Endothelial cell of hepatic sinusoid (primary cell): ENCODE data around the gene PRKCD.

ENCODE experiments used
- in situ Hi-C: cut with HindIII; loops from 2 replicates; pipeline ENCODE4 v1.10.0; 2017; ENCODE audit warnings: low sequenced_read_pairs

The PRKCD gene

DNA sequence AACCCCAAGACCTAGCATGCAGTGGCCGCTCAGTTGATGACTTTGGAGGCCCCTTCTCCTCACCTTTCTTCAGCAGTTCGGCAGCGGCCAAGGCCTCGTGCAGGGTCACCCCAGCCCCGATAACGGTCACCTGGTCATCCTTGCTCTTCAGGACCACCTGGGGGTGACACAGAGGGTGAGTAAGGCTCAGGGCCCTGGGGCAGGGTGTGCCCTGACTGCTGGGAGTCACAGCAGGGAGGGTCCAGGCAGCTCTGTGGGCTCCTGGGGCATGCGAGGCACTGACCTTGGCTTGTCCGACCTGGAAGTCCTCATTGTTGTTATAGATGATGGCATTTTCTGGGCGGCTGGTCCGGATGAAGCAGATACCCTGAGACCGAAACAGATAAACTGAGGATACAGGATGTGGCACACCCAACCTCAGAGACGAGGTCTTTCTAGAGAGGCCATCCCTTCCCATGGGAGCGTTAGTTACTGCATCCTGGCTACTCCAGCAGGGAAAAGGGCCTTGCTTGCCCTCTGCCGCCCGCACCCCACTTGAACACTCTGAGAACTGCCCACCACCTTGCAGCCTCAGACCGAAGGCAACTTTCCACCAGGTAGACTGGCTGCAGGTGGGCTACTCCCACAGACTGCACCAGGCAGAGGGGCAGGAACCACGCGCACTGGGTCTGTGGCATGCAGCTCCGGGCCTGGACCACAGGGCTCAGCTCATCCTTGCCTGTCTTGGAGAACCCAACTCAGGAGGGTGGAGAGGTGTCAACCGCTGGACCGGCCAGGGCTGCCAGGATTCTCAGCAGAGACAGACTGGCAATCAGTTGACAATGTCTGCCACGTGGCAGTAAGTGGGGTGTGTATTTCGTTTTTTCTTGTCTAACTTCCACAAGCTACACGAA lies 67.2 kb downstream of the PRKCD start:
- in situ Hi-C loops = no loop called here

DNA sequence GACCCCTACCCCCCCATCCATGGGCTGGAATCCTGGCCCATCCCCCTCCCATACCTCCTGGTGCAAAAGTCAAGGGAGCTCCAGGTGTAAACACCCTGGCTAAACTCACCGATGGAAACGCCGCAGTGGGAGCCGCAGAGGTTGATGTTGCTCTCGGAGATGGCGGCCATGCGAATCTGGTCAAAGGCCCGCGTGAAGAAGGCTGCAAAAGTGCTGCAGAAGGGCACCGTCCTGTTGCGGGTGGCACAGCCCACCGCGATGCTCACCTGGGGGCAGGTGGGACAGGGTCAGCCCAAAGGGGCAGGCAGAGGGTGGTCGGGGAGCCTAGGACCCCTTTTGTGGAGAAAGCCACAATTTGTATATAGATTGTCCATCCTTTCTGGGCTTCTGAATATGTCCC lies 68.2 kb downstream of the PRKCD start:
- in situ Hi-C loops = no loop called here

DNA sequence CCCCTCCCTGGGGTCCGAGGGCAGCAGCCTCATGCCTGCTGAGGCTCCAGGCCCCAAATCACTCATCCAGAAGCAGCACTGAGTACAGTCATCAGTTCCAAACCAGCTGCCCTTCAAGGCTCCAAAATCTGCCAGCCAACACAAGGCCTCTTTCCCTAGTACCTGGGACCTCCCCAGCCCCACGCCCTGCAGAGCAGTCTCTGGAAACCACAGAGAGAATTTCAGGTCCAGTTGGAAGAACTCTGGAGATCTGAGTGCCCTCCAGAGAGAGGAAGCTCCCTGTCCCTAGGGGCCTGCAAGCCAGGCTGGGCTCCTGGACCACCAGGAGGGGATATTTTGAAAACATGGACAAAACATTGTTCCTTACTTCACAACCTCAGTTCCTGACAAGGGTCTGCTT lies 68.6 kb downstream of the PRKCD start:
- in situ Hi-C loops = no loop called here

DNA sequence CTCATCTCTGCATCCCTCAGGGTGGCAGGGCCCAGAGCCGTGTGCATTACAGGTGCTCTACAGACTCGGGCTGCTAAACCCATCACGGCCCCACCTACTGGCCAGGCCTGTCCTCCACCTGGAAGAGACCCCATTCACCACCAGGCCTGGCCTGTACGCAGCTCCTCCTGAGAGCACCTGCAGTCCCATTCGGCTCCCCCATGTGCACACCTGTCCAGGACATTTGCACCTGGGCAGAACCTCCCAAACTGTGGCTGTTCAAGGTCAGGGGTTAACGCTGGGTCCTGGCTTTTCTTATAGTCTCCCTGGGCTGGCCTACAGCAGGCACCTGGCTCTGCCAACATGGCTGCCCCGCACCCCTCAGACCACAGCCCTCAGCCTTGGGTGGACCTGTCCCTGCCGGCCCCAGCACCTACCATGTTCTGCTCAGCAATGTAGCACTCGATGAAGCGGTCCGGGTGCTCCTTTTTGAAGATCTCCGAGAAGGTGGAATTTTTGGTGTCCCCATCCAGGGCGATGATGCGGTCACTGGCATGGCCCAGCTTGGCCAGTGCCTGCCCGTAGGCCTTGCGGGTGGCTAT lies 69.1 kb downstream of the PRKCD start:
- in situ Hi-C loops = no loop called here

DNA sequence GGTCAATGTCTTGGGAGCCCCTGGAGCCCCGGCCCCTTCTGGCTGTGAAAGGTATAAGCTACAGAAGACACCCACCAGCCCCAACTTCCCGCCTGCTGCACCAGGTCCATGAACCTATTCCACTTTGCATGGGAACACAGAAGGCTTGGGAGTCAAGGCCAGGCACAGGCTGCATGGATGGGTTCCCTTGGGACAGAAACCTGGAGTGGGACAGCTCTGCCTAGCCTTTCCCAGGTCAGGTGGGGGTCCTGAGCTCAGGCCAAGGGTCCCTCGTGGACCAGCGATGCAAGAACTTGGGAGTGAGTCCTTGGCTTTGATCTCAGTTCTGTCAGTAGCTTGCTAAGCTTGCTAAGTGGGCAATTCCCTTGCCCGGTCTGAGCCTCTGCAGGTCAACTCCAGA lies 69.8 kb downstream of the PRKCD start:
- in situ Hi-C loops = no loop called here

DNA sequence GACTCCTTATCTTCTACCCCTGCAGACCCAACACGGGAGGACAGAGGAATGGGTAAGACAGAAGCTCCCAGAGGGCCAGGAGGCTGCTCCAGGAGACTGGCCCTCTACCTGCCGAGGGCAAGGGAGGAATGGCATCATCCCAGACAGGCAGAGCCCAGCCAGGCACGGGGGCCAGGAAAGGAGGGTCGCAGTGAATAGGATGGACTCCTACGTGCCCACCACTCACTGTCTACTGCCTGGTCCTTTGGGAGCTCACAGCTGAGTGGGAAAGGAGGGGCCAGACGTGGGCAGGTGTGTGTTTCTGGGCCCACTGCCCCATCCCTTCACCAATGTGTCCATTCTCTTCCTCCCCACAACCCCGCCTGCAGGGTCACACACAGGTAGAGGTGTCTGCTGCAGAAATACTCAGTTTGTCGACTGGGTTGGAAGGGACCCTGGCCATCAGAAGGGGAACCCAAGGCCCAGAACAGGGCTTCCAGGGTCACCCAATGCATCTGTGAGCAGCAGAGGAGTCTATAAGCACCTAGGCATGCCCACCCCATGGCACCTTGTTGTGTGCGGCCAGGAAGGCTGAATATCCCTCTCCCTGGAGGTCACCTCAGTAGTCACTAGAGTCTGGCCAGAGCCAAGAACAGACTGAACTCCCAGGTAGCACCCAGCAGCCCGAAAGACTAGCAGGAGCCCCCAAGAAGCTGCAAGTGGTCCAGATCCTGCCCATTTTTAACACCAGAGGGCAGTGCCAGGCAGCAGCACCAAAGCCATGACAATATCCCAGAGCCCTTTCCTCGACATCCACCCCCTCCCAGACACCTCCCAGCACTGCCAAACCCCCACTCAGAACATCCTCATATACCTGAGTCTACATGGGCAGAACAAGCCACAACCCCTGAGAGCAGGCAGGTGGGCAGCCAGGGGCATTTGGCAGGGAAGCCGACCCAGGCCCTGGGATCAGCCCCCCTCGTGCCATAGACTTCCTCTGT lies 70.8 kb downstream of the PRKCD start:
- in situ Hi-C loops = no loop called here

DNA sequence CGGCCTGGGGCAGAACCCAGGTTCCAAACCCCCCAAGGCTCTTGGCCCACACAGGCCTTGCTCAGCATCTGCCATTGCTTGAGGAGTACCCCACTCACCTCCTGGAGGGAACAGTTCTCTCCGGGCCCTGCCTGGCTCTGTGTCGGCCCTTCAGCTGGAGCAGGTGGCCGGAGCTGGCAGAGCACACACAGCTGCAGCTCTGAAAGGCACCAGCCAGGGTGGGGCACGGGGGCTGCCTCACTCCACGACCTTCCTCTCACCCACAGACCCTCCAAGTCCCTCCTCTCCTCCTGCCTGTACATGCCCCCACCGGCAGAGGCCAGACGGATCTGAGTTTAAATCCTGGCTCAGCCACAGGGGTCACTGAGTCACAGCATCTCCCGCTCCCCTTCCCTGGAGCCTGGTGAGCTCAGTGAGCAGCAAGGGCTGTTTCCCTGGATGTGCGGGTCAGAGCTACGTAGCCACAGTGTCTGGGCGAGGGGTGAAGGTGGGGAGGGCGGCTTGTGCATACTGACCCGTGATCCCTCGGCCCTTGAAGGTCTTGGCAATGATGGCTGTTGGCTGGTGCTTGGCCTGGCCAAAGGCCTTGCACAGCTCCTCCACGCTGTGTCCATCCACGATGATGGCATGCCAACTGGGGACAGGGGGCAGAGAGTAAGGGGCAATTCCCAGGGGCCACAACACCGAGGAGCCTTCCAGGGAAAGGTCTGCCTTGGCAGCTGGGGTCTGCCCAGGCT lies 71.8 kb downstream of the PRKCD start:
- in situ Hi-C loops = no loop called here

DNA sequence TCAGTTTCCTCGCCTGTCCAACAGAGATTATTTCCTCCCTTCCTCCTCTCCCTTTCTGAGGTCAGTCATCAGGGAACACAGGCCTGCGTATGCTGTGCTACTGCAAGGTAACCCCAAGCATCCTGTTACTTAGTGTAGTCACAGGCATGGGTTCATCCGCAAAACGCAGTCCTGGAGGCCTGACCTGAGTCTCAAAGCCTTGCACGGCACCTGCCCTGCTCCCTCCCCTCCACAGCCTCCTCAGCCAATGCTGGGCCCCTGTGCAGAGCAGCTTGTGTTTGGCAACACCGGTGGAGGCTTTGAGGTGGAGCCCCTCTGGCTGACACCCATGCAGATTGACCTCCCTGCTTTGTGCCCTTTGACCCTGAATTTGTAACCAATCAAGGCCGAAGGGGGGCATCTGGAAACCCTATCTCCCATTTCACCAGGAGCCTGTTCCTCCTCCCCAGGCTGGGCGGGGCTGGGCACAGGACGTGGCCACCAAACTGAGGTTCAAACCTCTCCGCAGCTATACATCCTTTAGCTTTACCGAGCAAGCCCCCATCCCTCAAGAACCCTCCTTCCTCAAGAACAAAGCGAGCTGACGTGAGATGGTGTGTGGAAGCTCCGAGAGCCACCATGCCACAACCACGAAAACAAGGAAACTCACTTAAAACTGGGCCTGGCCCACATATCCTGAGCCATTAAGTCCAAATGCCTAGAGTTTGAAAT lies 73.3 kb downstream of the PRKCD start:
- in situ Hi-C loops = no loop called here

DNA sequence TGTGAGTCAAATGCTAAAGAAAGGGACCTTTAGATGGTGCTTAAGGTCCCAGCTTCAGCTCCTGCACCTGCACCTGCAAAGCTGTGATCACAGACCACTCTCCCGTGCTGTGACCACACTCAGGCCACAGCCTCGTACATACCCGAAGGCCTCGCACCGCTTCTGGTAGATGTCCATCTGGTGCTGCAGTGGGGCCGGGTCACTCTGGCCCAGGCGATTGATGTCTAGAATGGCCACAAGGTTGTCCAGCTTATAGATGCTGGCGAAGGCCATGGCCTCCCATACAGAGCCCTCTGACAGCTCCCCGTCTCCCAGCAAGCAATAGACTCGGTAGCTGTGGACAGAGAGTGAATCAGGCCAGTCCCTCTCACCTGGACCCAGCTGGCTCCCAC lies 73.8 kb downstream of the PRKCD start:
- in situ Hi-C loops = no loop called here

DNA sequence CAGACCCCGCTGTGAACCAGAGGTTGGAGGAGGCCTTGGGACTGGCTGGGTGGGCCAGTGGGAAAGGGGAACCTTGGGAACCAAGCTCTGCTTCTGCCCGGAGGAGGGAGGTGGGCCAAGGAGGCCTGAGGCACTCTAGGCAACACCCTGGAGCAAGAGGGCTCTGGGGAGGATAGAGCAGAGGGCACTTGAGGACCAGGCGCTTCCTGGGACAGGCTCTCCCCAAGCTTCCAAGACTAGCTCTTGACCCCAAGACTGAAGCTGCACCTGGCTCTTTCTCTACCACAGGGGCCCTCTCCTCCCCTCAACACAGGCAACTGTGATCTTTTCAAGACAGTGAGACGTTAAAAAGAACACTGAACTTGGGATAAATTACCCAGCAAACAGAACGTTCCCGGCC lies 74.5 kb downstream of the PRKCD start:
- in situ Hi-C loops = no loop called here

DNA sequence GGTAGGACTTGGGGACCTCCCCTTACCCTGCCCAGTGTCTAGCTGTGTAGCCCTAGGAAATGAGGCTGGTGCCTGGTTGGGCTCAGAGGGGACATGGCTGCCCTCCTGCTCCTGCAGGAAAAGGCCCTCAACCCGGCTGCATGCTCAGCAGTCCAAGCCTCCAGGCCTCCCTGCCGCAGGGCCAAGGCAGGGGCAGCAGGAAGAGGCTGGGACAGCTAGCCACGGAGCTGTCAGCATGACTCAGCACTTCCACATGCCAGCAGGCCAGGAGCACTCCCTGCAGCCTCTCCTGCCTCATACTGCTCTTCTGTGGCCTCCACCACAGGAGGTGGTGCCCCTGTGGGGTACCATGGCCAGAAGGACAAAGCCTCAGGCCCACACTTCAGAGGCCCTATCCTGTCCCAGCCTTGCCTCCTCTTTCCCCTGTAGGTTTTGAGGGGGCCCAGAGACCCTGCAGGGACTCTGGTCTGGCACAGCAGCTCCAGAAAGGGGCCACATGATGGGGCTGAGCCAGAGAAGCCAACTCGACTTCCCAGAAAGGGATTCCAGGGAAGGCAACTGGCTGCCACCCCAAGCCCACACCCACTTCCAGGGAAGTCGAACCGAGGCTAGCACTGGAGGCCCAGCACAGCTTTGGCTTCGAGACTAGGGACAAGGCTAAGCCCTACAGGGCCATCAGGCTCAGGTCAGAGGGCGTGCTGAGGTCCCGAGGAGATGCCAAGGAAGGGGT lies 75.3 kb downstream of the PRKCD start:
- in situ Hi-C loops = no loop called here

DNA sequence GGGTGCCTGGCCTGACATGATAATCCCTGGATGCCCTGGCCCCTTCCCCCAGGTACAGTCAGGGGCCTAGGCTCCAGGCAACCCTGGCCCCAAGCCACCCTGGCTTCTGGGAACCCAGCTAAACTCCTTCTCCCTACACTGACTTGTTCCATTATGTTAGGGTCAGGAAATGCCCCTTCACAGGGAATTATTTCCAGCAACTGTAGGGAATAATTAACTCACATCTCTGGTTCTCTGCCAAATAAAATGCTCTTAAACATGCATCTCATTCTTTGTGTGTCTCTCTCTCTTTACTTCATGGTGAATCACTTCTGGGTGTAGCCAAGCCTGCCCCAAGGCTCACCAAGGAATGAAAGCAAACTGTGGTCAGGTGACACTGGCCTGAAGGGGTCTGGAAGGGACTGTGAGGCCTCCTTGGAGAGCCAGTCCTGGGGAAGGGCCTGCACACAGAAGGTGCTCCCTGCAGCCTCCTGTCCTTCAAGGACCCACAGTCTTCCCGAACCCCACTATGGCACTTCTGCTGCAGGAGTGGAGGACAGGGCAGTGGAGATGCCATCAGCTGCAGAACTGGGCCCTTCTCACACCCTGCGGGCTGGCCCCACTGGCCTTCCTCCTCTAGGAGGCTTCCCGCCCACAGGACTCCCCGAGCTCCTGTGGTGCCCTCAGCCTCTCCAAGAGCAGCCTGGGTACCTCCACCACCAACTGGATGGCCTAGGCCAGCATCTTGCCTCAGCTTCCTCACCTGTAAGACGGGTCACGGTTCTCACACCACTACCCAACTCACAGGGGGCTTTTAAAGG lies 77.2 kb downstream of the PRKCD start:
- in situ Hi-C loops = no loop called here

DNA sequence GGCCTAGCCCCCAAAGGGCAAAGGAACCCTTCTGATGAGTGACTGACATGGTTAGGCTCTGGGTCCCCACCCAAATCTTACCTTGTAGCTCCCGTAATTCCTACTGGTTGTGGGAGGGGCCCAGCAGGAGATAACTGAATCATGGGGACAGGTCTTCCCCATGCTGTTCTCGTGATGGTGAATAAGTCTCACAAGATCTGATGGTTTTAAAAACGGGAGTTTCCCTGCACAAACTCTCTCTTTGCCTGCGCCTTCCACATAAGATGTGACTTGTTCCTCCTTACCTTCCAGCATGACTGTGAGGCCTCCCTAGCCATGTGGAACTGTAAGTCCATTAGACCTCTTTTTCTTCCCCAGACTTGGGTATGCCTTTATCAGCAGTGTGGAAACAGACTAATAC lies 77.9 kb downstream of the PRKCD start:
- in situ Hi-C loops = no loop called here

DNA sequence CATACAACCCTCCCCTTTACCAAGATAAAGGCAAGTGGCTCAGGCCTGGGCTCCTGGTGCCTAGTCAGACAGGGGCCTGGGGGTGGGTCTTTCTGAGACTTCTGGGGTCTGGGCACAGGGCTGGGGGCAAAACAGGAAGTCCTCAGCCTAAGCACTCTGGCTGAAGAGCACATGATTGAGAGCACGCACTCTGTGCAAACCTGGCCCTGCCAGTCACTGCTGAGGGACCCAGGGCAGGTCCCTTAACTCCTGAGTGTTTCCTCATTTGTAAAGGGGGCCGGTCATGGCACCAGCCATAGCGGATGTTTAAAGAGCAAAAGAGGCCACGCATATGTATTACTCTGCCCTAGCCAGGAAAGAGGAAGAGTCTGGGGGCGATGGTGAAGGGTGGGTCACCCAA lies 78.8 kb downstream of the PRKCD start:
- in situ Hi-C loops = loop anchor here (5.0 kb wide), 2 partner anchors 48 to 52 kb away; no protein-coding TSS in a partner anchor

DNA sequence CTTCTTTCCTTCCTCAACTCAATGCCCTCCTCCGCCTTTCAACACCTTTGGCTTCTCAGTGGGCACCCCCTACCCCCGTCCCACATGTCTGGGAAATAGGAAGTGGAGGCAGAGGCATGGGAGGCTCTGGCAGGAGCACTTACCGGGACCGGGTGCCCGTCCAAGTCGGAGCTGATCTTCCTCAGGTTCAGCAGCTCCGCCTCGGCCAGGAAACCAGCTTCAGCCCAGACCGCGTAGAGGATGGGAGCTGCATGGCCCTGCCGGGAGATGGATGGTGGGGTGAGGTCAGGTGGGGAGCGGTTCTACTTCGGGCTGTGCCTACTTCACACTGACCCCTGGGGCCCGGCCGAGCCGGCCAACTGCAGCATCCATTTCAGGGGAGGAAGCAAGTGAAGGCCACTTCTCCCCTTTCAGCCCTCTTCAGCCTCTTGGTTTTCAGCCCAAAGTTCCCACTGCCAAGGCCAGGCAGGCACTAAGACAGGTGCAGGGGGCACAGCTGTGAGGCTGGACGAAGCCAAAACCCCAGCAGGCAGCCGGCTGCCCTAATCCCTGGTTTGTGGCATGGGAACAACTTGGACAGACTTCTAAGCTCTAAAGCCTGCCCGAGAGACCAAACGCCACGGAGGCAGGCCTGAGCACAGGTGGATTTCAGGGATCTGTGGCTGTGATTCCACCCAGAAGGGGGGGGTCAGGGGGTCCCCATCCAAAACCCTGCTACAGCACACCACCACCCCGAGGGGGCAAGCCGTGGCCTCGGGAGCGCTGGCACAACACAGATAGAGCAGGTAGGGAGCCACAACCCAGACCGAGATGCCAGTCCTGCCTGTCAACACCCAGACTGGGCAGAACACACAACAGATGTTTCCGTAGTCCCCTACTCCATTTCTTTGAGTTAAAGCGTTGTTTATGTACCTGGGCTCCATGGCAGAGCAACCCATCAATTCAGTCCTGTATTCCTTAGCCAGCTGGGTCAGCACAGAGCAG lies 80.3 kb downstream of the PRKCD start:
- in situ Hi-C loops = loop anchor here (5.0 kb wide), 2 partner anchors 46 to 54 kb away; no protein-coding TSS in a partner anchor

DNA sequence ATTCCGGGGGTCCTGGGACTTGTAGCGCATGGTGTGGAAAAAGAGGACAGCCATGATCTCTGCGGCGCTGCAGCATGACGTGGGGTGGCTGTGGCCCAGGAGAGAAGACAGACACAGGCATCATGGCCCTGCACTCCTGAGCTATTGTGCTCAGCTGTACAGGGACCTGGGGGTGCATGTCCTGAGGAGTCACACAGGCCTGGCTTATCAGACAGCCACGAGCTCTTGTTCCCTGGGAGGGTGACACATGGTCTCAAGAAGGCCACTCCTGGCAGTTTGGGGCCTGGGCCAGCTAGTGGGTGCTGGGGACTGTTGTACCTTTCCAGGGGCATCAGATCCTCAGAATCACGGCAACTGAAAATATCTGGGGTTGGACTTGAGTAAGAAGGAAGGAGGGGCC lies 81.1 kb downstream of the PRKCD start:
- in situ Hi-C loops = loop anchor here (5.0 kb wide), 2 partner anchors 45 to 55 kb away; no protein-coding TSS in a partner anchor
